Embryonic facial prominence (tissue), 1 donor: ENCODE results near the gene SALL4.
"Not testable (repeated sequence)": the region's sequence is repeated elsewhere in the genome, so short reads cannot be mapped to it uniquely, and the experiment has no call there.

Experiments used
- DNase-seq: peaks from one replicate; pipeline ENCODE4 v3.0.0-alpha.2; 2016; ENCODE audit errors: extremely low spot score

SALL4 gene

DNA sequence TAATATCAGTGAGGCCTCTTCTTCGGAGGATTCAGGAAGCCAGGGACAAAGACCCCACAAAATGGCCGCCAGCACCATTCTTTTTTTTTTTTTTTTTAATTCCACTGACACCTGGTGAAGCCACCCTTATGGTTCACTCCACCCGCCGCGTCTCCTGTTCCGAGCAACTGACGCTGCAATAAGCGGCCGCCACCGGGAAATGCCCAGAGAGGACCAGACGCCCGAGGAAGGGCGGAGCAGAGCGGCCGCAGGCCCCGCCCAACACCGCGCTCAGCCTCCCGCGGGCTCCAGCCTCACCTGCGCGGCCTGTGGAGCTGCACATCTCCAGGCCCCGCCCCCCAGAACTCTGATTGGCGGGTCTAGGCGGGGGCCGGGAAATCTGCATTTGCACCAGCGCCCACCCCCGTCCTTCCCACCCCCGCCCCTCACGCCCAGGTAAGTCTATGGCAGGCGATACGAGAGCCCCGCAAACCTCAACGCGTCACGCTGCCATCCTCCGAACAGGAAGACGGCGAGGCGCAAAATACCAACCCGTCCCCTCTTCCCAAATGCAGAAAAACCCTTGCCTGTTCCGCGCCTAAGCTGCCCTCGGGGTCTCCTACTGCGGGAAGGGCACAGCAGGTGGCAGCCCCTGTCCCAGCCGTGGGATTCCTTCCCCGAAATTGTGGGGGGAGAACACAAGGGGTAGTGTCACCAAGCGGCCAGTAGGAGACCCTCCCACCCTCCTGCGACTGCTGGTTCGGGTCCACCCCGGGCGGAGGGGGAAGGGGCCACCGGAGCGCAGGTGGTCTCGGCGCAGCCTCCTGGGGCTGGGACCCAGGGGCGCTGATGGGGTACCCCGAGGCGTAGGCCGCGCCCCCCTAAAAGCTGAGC, 35.1 kb downstream of the SALL4 start:
- DNase-seq, result peak; percentile 17

DNA sequence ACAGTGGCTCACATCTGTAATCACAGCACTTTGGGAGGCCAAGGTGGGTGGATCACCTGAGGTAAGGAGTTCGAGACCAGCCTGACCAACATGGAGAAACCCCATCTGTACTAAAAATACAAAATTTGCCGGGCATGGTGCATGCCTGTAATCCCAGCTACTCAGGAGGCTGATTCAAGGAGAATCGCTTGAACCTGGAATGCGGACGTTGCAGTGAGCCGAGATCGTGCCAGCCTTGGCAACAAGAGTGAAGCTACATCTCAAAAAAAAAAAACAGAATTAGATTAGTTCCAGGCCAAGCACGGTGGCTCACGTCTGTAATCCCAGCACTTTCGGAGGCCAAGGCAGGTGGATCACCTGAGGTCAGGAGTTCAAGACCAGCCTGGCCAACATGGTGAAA, 36.9 kb downstream of the SALL4 start:
- not testable (repeated sequence) for DNase-seq

DNA sequence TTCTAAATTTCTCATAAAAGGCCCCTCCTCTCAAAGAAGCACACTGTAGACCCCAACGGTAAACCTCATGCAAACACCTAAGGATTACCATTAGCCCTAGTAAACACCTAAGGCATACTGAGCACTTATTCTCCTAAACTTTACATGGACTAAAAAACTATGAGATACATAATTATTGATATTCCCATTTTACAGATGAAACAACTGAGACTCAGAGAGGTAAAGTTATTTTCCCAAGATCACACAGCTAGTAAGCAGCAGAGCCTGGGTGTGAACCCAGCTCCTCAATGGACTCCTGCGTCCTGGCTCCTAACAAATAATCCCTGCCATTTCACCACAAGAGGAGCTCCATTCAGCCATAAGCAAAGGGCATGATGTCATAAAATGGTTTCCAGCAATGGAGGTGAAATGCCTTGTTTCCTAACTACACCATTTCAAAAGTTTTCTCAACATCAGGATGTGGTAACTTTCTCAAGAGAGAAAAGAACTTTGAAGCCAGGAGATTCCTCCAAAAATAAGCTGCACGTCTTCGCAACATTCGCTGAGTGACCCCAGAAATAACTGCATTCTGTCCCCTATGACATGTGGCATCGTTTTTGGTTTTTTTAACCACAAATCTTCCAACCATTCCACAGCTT, 38.2 kb downstream of the SALL4 start:
- DNase-seq, result no peak

DNA sequence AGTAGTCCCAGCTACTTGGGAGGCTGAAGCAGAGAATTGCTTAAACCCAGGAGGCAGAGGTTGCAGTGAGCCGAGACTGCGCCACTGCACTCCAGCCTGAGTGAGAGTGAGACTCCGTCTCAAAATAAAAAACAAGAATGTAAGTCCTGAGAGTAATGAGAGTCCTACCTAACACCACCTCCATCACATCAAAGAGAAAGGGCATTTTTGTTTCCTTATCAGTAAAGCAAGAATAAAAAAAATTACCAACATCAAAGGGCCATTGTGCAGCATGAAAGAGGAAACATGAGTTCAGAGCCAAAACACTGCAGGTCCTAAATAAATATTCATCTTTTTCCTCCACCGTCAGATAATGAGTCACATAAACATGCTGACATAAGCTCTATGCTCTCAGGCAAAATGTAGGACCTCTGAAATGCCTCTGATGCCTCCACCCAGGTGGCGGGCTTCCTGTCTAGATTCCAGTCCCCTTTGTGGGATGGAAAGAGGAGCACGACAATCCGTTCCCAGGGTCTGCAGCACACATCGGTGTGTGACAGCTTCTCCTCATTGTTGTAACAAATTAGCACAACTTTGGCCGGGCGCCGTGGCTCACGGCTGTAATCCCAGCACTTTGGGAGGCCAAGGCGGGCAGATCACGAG, 41.3 kb downstream of the SALL4 start:
- DNase-seq, result no peak

DNA sequence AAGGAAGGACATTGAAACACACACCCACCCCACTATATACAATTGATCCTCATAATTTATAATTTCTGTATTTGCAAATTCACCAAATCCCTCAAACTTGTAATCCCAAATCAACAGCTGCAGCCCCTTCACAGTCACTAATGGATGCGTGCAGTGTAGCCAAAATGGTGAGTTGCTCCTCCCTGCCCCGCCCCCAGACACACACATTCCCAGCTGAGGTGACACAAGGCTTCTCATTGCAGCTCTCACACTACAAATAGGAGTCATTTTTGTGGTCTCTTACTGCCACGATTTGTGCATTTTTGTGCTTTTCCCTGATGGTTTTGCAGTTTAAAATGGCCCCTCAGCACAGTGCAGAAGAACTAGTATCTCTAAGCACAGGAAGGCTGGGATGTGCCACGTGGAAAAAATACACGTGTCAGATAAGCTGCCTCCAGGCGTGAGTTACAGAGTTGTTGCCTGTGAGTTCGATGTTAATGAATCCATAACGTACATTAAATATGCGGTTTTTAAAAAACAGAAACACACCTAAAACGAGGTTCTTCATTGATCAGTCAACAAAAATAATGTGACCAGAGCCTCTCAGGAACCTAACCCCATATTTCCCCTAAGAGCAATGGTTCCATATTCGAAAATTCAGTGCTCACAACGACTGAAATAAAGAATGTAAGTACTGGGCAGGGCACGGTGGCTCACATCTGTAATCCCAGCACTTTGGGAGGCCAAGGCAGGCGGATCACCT, 42.4 kb downstream of the SALL4 start:
- no peak for DNase-seq

DNA sequence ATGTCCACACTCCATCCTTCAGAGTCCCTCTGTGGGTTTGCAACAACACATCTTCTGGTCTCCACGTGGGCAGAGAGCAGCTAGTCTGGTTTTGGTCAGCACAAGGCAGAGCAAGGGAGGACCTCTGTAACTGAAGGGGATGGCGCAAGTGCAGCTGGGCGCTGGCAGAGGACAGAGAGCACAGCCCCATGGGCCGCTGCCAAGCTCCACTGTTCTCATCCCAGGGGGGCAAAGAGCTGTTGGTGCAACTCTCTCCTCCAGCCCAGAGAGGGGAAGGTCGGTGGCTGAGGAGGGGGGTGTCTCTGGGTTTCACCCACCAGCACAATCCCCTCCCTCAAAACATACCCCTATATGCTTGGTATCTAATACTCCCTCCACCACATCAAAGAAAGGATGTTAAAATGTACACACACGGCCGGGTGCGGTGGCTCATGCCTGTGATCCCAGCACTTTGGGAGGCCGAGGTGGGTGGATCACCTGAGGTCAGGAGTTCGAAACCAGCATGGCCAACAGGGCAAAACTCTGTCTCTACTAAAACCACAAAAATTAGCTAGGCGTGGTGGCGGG, 43.3 kb downstream of the SALL4 start:
- no peak for DNase-seq

DNA sequence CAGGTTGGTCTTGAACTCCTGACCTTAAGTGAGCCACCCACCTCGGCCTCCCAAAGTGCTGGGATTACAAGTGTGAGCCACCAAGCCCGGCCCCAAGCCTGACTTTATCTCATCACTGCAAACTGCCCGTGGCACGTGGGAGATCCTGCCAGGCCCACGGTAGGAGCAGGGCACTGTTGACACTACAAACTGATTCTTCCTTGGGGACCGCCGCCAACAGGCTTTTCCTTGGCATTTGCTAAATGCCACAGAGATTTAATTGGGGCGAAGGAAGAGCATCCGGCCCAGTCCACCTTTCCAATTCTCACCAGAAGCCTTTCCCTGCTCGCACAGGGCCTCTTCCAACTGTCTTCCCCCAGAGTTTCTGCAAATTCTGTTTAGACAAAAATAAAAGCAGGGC, 45.1 kb downstream of the SALL4 start:
- DNase-seq, result no peak

DNA sequence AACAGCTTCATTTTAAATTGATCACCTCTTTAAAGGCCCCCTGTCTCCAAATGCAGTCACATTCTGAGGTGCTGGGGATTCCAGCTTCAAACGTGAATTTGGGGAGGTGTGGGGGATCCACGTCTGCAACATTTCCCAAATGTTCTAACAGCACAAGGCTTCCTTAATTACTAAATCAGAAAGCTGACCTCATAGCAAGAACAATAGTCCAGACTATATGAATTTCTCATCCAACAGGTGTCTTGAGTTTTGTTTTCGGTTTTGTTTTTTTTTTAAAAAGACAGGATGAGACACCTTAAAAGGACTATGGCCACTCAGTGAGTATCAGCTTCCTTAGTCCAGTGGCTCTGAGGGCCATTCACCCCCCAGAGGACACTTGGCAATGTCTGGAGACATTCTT, 45.7 kb downstream of the SALL4 start:
- no peak for DNase-seq

DNA sequence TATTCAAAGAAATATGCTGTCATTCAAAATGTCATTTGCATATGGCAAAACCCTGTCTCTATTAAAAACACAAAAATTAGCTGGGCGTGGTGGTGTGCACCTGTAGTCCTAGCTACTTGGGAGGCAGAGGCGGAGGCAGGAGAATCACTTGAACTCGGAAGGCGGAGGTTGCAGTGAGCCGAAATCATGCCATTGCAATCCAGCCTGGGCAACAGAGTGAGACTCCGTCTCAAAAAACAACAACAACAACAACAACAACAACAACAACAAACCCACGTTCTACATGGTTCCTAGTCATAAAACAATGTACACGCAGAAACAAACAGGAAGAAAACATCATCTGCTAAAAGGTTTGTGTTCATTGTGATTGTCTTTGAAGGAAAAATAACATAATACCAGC, 49.1 kb downstream of the SALL4 start:
- DNase-seq, result not testable (repeated sequence)

DNA sequence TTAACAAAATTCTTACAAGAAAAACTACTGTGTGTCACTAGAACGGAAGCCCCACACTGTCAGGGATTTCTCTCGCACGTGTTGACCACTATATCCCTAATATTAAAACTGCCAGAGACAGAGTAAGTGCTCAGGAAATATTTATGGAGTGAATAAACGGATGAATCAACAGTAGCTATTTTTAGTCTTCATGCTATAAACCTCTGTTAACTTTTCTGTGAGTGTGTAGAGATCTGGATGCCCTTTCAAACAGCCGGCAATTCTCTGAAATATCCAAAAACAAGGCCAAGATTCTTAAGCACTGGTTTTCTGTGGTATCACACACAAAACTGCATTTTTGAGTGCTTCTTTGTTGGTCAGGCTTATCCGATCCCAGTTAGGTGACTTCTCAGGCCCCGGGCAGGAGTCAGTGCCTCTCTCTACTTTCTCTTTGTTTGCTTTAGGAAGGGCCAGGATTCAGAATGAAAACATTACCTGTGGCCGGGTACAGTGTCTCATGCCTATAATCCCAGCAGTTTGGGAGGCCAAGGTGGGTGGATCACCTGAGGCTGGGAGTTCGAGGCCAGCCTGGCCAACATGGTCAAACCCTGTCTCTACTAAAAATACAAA, 49.9 kb downstream of the SALL4 start:
- no peak for DNase-seq

DNA sequence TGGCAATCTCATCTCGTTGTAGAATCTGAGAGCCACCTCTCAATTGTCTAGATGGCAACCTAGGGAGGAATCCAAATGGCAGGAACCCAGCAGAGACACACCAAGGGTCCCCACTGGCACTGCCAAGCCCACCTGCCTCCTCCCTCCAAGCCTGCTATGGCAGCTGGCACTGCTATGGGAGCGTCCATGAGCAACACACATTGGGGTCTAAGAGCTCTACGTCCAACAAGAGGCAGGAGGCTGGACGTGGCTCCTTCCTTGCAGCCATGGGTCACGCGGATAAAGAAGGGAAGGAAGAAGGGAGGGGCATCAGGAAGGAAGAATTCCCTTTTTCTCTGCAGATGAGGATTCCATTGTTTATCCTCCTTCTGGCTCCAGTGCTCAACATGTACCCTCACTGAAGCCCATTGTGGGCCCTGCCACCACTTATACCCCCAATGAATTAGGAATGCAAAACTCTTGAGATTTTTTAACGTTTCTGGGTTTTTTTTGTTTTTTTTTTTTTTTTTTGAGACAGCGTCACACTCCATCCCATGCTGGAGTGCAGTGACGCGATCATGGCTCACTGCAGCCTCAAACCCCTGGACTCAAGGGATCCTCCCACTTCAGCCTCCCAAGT, 51.4 kb downstream of the SALL4 start:
- no peak for DNase-seq

DNA sequence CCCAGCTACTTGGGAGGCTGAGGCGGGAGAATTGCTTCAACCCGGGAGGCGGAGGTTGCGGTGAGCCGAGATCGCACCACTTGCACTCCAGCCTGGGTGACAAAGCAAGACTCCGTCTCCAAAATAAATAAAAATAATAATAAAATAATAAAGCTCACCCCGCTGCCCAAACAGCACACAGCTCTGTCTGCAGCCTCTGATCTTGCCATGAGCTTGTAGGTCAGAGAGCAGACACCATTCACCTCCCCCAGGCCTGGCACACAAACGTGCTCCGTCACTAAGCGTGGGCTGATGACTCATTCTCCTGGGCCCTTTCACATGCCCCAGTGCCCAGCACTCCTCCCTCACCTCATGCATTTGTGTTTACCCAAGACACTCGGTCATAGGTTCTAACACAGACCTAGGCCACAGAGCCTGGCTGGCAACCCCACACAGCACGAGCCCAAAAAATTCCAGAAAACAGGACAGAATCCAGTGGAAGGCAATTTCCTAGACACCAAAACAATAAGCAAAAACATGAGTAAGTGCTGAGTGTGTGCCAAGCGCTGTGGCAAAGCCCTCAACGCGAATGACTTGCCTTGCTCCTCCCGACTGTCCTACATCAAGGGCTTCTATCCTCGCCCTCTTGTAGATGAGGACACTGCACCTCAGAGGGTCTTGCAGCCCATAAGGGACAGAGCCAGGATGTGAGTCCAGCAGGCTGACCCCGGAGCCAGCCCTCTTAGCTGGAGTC, 52.1 kb downstream of the SALL4 start:
- DNase-seq, result no peak

DNA sequence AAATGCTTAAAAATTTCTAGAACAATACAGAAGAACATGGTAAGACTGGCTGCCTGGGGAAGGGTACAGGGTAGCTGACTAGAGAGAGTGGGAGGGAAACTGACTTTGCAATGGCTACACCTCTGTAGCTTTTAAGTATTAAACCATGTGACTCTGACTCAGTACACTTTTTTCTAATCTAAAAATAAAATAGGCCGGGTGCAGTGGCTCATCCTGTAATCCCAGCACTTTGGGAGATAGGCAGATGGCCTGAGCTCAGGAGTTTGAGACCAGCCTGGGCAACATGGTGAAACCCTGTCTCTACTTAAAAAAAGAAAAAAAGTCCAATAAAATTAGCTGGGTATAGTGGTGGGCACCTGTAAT, 52.7 kb downstream of the SALL4 start:
- DNase-seq, result no peak

DNA sequence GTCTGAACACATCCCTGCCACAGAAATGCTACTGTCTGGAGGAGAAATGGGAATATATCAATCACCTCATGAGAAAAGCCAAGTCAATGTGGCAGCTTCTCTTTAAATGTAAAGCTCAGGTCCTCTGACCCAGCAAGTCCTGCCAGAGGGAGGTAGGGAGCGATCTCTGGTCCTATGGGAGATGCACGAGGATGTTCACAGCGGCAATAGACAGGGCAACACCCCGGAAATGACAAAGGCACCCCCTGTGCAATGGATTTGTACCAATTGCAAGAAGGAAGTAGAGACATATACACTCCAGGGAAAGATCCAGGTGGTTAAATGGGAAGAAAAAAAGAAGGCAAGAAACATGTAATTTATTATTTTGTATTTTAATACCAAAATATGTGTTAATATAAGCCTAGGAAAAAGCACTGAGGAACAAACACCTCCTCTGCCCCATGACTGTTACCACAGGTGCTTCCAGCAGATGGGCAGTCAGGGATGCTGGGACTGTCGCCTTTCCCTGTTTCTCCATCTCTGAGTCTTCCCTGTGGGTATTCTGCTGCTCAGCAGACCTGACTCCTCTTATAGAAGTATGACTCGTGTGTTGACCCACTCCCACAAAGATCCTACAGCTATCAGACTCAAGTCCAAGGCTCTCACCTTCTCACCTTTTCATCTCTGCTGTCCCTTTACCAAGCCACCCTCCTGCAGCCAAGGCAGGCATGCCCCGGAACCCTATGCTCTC, 55.0 kb downstream of the SALL4 start:
- DNase-seq, result no peak

DNA sequence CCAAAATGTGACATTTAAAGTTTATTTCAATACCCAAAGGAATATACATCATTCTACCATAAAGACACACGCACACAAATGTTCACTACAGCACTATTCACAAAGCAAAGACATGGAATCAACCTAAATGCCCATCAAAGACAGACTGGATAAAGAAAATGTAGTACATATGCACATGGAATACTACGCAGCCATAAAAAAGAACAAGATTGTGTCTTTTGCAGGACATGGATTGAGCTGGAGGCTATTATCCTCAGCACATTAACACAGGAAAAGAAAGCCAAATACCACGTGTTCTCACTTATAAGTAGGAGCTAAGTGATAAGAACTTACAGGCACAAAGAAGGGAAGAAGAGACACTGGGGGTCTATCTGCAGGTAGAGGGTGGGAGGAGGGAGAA, 56.5 kb downstream of the SALL4 start:
- no peak for DNase-seq

DNA sequence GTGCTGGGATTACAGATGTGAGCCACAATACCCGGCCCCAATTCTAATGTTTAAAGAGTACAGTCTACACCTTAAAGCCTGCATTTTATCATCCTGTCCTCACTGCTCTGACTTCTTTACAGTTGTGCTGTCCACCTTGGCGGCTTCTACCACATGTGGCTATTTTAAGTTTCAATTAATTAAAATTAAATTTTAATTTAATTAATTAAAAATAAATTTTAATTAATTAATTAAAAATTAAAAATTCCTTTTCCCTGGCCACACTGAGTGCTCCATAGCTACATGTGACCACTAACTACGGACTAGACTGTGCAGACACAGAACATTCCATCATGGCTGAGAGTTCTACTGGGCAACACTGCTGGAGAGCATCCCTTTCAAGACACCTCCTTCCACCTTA, 61.5 kb downstream of the SALL4 start:
- no peak for DNase-seq

DNA sequence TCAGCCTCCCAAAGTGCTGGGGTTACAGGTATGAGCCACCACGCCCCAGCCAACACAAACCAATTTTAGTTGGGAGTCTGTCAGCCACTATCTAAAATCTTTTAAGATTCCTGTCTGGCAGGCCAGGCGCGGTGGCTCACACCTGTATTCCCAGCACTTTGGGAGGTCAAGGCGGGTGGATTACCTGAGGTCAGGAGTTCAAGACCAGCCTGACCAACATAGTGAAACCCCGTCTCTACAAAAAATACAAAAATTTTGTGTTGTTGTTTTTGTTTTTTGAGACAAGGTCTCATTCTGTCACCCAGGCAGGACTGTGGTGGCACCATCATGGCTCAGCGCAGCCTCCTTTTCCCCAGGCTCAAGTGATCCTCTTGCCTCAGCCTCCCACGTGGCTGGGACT, 62.0 kb downstream of the SALL4 start:
- DNase-seq, result not testable (repeated sequence)

DNA sequence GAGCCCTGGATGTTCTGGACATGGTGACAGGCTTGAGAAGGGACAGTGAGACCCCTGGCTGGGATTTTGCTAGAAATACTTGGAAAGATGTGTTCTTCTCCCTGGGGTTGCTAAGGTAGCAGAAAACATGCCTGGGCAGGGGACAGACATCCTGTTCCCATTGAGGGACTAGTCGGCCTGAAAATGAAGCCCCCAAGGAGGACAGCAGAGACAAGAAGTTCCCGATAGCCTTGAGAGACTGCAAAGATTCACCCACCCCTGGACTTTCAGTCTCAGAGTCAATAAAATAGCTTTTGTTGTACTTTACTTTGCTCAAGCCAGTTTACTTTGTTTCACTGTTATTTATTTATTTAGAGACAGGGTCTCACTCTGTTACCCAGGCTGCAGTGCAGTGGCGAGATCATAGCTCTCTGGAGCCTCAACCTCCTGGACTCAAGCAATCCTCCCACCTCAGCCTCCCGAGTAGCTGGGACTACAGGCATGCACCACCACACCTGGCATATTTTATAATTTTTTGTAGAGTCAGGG, 62.5 kb downstream of the SALL4 start:
- no peak for DNase-seq

DNA sequence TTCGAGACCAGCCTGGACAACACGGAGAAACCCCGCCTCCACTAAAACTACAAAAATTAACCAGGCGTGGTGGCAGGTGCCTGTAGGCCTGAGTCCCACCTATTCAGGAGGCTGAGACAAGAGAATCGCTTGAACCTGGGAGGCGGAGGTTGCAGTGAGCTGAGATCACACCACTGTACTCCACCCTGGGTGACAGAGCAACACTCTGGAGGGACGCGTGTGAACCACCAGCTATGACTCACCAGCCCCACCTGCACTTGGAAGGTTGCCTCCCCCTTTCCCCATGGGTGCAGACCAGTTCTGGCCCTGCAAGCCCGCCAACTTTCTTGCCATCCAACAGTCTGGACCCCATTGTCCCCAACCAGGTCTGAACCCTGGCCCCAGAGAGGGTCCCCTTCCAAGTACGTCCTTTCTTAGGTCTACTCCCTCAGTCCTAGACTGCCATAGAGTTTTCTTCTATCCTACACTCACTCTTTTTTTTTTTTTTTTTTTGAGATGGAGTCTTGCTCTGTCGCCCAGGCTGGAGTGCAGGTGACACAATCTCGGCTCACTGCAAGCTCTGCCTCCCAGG, 63.4 kb downstream of the SALL4 start:
- DNase-seq, result no peak
